Ascending aorta (tissue), 2 donors: ENCODE measurements around the gene ADAMTSL3. TPM values are rescaled to one million over a fixed set of nuclear protein-coding genes. Genes with fewer than 3 reads are reported as not detected.

Experiments
- DNase-seq, 2 donors: peaks; one replicate each; pipeline ENCODE4 v3.0.0-alpha.2; 2019; ENCODE audit warnings: low spot score in 2 of 2
- H3K27ac ChIP-seq, 2 donors: fragments of 200-600 bp; sonication (generic); one replicate each; pipeline ENCODE4 v1.5.1; 2016 to 2017; ENCODE audit warnings: mild to moderate bottlenecking in 1 of 2
- H3K27me3 ChIP-seq: fragments of 200-600 bp; sonication (generic); one replicate; pipeline ENCODE4 v1.5.1; 2017
- H3K36me3 ChIP-seq, 2 donors: fragments of 200-600 bp; sonication (generic); one replicate each; pipeline ENCODE4 v1.5.1; 2016
- H3K4me1 ChIP-seq, 2 donors: fragments of 200-600 bp; sonication (generic); one replicate each; pipeline ENCODE4 v1.5.1; 2016 to 2017; ENCODE audit warnings: mild to moderate bottlenecking in 1 of 2
- H3K4me3 ChIP-seq, 2 donors: fragments of 200-600 bp; sonication (generic); one replicate each; pipeline ENCODE4 v1.5.1; 2016 to 2017; ENCODE audit warnings: mild to moderate bottlenecking in 1 of 2
- H3K9me3 ChIP-seq, 2 donors: fragments of 200-600 bp; sonication (generic); one replicate each; pipeline ENCODE4 v1.5.1; 2016
- intact Hi-C: fragments of 100-400 bp; cut with DNase I; formaldehyde crosslinking; loops from one replicate; pipeline ENCODE4 v1.15.1; 2023
- total RNA-seq: library from RNA; depleted of rRNA; stranded (reverse); fragments of >200 nt; gene quantifications from one replicate; pipeline ENCODE4 v1.1.0, GENCODE V29; 2016
- TF ChIP-seq, protein P1 (sequence below), 3 experiments: fragments of 200-600 bp in 2 of 3; fragments of 450-650 bp in 1 of 3; sonication (generic) in 2 of 3; IDR thresholded peaks; one replicate each; pipeline ENCODE4 v1.5.1; 2016 to 2019; ENCODE audit warnings: antibody characterized with exemption in 3 of 3, mild to moderate bottlenecking in 1 of 3, moderate library complexity in 1 of 3

ADAMTSL3 gene
- total RNA-seq, 1 donor from 2014 or later: 28.1 TPM

DNA sequence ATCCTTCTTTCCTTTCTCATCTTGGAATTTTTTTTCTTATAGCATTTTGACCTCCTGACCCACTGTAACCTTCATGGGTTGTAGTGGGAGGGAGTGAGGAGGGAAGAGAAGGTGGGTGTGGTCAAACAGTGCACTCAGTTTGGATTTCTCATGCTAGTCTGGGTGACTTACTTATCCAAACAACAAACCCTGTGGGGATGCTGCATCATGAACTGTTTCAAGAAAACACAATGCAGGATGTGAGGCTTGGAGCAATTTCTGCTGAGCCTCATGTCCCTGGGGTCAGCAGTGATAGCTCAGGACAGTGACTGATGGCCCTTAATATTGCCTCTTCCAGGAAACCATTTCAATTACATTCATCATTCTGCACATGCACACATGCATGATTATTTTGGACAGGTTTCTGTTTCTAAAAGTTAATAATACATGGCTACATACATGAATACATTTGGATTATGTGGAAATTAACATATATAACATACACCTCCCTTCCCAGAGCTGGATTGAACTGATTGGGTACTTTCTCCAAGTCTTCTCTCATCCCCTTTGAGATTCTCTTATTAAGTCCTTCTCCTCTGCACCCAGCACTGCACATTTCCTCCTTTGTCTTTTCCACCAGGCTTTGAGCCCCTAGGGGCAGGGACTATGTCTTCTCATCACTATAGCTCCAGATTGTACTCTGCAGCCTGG, 61.2 kb downstream of the ADAMTSL3 start:
- Histone ChIP-seq H3K4me3 (no peak overlapping the region), H3K36me3 (no peaks in the 10 kb centered on the region), H3K4me1 (peaks cover 12 to 63% of the 10 kb centered on the region in 2 donors), H3K27ac (no peak overlapping the region), H3K27me3 (no peaks in the 10 kb centered on the region), H3K9me3 (no peaks in the 10 kb centered on the region)
- TF ChIP-seq, protein P1, sequence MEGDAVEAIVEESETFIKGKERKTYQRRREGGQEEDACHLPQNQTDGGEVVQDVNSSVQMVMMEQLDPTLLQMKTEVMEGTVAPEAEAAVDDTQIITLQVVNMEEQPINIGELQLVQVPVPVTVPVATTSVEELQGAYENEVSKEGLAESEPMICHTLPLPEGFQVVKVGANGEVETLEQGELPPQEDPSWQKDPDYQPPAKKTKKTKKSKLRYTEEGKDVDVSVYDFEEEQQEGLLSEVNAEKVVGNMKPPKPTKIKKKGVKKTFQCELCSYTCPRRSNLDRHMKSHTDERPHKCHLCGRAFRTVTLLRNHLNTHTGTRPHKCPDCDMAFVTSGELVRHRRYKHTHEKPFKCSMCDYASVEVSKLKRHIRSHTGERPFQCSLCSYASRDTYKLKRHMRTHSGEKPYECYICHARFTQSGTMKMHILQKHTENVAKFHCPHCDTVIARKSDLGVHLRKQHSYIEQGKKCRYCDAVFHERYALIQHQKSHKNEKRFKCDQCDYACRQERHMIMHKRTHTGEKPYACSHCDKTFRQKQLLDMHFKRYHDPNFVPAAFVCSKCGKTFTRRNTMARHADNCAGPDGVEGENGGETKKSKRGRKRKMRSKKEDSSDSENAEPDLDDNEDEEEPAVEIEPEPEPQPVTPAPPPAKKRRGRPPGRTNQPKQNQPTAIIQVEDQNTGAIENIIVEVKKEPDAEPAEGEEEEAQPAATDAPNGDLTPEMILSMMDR (IDR thresholded peaks at IDR 0.05): no peak
- no peak for DNase-seq
- intact Hi-C loops: loop anchor here (5.0 kb wide), 2 partner anchors 47 to 63 kb away; partner anchors contain the start of gene ADAMTSL3

DNA sequence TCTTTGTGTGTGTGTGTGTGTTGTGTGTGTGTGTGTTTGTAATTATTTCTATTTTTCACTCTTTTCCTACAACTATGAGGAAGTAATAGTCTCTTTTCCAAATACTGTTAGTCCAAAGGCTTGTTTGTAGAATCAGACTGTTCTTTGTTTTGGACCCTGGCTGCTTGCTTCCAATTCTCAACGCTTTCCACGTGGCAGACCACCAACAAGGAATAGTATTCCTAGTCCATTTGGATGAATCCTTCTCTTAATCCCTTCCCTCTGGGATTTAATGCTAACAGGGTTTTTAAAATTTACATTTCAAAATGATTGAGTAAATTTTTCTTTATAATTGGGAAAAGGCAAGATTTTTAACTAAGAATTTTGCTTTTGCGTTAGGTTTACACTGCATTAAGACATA, 62.7 kb downstream of the ADAMTSL3 start:
- Histone ChIP-seq H3K4me3 (no peak overlapping the region), H3K27ac (peak overlapping the region in 1 of 2 donors; percentile 20), H3K9me3 (no peaks in the 10 kb centered on the region), H3K4me1 (peaks cover 9 to 54% of the 10 kb centered on the region in 2 donors), H3K36me3 (no peaks in the 10 kb centered on the region), H3K27me3 (no peaks in the 10 kb centered on the region)
- TF ChIP-seq, protein P1 (IDR thresholded peaks at IDR 0.05): no peak
- intact Hi-C loops: loop anchor here (5.0 kb wide), 1 partner anchor 46 kb away; no protein-coding TSS in a partner anchor
- DNase-seq: no peak

DNA sequence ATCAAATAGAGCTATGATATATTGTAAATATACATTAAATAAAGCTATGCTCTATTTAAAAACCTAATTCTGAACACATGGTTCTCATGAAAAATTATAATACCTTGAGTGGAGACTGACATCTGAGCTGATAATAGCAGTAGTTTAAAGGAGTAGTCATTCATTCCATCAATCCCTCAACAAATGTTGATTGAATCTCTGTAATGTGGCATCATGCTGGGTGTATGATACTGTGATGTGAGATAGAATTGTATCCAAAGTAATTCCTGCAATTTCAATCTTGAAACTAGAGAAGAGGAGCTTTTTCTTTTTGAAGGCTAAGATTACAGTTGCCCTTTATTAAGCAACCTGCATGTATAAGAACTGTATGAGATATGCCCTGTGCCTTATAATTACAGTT, 63.1 kb downstream of the ADAMTSL3 start:
- intact Hi-C loops: loop anchor here (5.0 kb wide), 1 partner anchor 45 kb away; no protein-coding TSS in a partner anchor
- H3K4me3 ChIP-seq: no peak overlapping the region
- no peaks in the 10 kb centered on the region for H3K9me3 ChIP-seq
- no peaks in the 10 kb centered on the region for H3K36me3 ChIP-seq
- no peaks in the 10 kb centered on the region for H3K27me3 ChIP-seq
- no peak for DNase-seq
- H3K4me1 ChIP-seq: peaks cover 5 to 50% of the 10 kb centered on the region in 2 donors
- TF ChIP-seq, protein P1 (IDR thresholded peaks at IDR 0.05): no peak
- H3K27ac ChIP-seq: no peak overlapping the region

- DNase-seq: no peak
- H3K9me3 ChIP-seq: no peaks in the 10 kb centered on the region
- TF ChIP-seq, protein P1 (IDR thresholded peaks at IDR 0.05): no peak
- peaks cover 0 to 19% of the 10 kb centered on the region in 2 donors for H3K4me1 ChIP-seq
- intact Hi-C loops: no loop called here
- no peaks in the 10 kb centered on the region for H3K36me3 ChIP-seq
- H3K4me3 ChIP-seq: no peak overlapping the region
- no peaks in the 10 kb centered on the region for H3K27me3 ChIP-seq
- H3K27ac ChIP-seq: peak overlapping the region in 1 of 2 donors; percentile 22
These were observed 66.5 kb downstream of the ADAMTSL3 start for GRCh38 chr15:83720468-83720867.

DNA sequence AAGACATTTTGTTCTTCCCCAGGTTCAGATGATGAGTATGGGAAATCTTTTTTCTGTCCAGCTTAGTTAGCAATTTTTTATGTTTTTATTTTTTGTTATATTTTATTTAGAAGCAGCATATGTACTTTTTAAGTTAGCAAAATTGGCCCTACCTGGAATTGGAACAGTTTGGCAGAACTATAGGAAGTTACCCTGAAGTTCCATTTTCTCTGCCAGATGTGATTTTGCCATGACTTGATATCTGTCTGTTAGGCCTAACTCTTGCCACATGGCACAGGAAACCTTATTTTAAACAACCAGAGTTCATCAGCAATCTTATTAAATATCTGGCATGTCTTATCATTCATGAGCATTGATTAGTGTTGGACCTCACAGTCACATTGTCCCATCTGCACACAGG, 67.1 kb downstream of the ADAMTSL3 start:
- Histone ChIP-seq H3K4me1 (peaks cover 0 to 13% of the 10 kb centered on the region in 2 donors), H3K4me3 (no peak overlapping the region), H3K27me3 (no peaks in the 10 kb centered on the region), H3K27ac (peak overlapping the region in 1 of 2 donors; percentile 18), H3K36me3 (no peaks in the 10 kb centered on the region), H3K9me3 (peaks cover 0 to 5% of the 10 kb centered on the region in 2 donors)
- intact Hi-C loops: no loop called here
- TF ChIP-seq, protein P1 (IDR thresholded peaks at IDR 0.05): no peak
- DNase-seq: no peak
